GM10847 (cell line): Measurements from ENCODE around the gene DLGAP1.

Experiments used
- POLR2A ChIP-seq: IDR thresholded peaks from 2 replicates; pipeline ENCODE4 v1.6.1; 2011; ENCODE audit not compliant: insufficient read length; ENCODE audit errors: extremely low read depth

Gene DLGAP1

GRCh38 chr18:3595369-3596273 is 859.5 kb downstream of the DLGAP1 start:
- TF ChIP-seq POLR2A: no peak

- no peak for TF ChIP-seq POLR2A
Observed at GRCh38 chr18:3594760-3595368, 860.2 kb downstream of the DLGAP1 start.

GRCh38 chr18:3593904-3594759 is 861.0 kb downstream of the DLGAP1 start:
- TF ChIP-seq POLR2A: peak; percentile 30

GRCh38 chr18:3593381-3593903 is 861.7 kb downstream of the DLGAP1 start:
- TF ChIP-seq POLR2A: no peak

GRCh38 chr18:3592864-3593263 is 862.2 kb downstream of the DLGAP1 start:
- TF ChIP-seq POLR2A: no peak

GRCh38 chr18:3590096-3590630 is 864.9 kb downstream of the DLGAP1 start:
- no peak for TF ChIP-seq POLR2A

- no peak for TF ChIP-seq POLR2A
Observed at GRCh38 chr18:3585656-3586509, 869.2 kb downstream of the DLGAP1 start.

GRCh38 chr18:3584897-3585460 is 870.1 kb downstream of the DLGAP1 start:
- no peak for TF ChIP-seq POLR2A

- TF ChIP-seq POLR2A: no peak
Observed at GRCh38 chr18:3584266-3584861, 870.7 kb downstream of the DLGAP1 start.

- TF ChIP-seq POLR2A: no peak
Observed at GRCh38 chr18:3583873-3584247, 871.2 kb downstream of the DLGAP1 start.

GRCh38 chr18:3581890-3582289 is 873.2 kb downstream of the DLGAP1 start:
- TF ChIP-seq POLR2A: no peak

- TF ChIP-seq POLR2A: no peak
Observed at GRCh38 chr18:3579701-3580100, 875.4 kb downstream of the DLGAP1 start.

GRCh38 chr18:3578621-3579020 is 876.5 kb downstream of the DLGAP1 start:
- no peak for TF ChIP-seq POLR2A
